ENCODE results near the gene PPP1R14C. TPM values are rescaled to one million over a fixed set of nuclear protein-coding genes. Genes with fewer than 3 reads are reported as not detected.

The PPP1R14C gene
- total and polyA plus RNA-seq, 10 of the 15 experiments (the other 5 are each of a cell fraction or from before 2014, with no cell fraction given), result 0.07 to 1.6 (median 0.13) TPM; not detected in 4

DNA sequence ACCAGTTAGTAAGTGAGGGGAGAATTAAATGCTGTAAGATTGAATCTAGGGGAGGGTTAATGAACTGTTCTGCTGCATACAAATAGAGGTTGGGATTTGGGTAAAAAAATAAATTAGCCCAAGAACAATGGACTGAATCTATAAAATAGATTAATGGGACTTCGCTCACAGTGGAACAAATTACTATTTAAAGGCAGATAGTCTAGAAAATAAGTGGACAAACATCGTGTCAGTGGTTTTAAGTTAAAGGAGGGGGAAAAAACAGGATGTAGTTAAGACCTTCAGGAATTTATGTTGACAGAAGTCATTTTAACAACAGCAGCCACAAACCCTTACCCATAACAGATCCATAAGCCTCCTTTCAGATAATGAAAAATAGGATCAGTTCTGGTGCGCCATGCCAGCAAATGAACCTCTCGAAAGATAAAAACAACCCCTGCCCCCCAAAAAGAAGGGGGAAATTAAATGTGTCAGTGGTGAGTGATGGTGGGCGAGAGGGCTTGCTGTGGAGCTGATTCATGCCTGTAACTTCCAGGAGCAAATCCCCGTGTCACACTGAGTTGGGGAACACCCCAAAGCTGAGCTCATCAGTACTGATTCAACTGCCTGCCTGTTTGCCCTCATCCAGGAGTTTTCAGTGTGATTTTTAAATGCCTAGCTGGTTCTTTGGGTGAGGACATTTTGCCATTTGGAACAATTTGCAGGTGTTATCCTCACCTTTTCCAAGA, 86.8 kb downstream of the PPP1R14C start:
- Histone ChIP-seq H3K36me3 (ENCODE audit: control insufficient read depth in 2 of 2, insufficient read depth in 2 of 2, low read length in 1 of 2) (no peaks in the 10 kb centered on the region), H4K20me1 (ENCODE audit: control insufficient read depth, insufficient read depth) (no peaks in the 10 kb centered on the region), H3K4me2 (ENCODE audit: control insufficient read depth, insufficient read depth) (no peak overlapping the region), H3K79me2 (ENCODE audit: control insufficient read depth, insufficient read depth, low read length) (no peaks in the 10 kb centered on the region), H3K4me3 (no peak overlapping the region), H2AFZ (ENCODE audit: control insufficient read depth, low read depth, low read length) (no peak overlapping the region), H3K9me3 (replicated peaks; ENCODE audit: control insufficient read depth, insufficient read depth, low read length) (no peaks in the 10 kb centered on the region), H3K27me3 (replicated peaks in 1 of 2; ENCODE audit: control insufficient read depth in 2 of 2, insufficient read depth in 2 of 2, low read length in 1 of 2) (peaks cover 1 to 3% of the 10 kb centered on the region in 2 experiments; a peak in 2 of 4 replicates), H3K27ac (ENCODE audit: control insufficient read depth, insufficient read depth) (no peak overlapping the region), H3K4me1 (ENCODE audit: control insufficient read depth, insufficient read depth, low read length) (no peaks in the 10 kb centered on the region), H3K9ac (ENCODE audit: control insufficient read depth, insufficient read depth, low read length) (no peak overlapping the region)
- 18% methylated on average over 6 of the region's 6 CpGs for WGBS (ENCODE audit: insufficient coverage, insufficient replicate concordance, low lambda C conversion rate, missing lambda C conversion rate)
- RAD21 ChIA-PET (ENCODE audit: unreplicated experiment), result interaction anchor here (0.5 kb wide), 1 partner anchor 149 kb away, joined by 3 read pairs; no protein-coding TSS in a partner anchor
- no TSS peak for BruUV-seq (replicated peaks)
- POLR2A ChIA-PET, result no interaction called here
- intact Hi-C loops (cut with micrococcal nuclease; ENCODE audit: unreplicated experiment), result no loop called here
- no peak for ATAC-seq
- CTCF ChIA-PET, result no interaction called here
- DNase-seq (ENCODE audit: low read depth, low spot score), result no peak
- TF ChIP-seq, protein P1, sequence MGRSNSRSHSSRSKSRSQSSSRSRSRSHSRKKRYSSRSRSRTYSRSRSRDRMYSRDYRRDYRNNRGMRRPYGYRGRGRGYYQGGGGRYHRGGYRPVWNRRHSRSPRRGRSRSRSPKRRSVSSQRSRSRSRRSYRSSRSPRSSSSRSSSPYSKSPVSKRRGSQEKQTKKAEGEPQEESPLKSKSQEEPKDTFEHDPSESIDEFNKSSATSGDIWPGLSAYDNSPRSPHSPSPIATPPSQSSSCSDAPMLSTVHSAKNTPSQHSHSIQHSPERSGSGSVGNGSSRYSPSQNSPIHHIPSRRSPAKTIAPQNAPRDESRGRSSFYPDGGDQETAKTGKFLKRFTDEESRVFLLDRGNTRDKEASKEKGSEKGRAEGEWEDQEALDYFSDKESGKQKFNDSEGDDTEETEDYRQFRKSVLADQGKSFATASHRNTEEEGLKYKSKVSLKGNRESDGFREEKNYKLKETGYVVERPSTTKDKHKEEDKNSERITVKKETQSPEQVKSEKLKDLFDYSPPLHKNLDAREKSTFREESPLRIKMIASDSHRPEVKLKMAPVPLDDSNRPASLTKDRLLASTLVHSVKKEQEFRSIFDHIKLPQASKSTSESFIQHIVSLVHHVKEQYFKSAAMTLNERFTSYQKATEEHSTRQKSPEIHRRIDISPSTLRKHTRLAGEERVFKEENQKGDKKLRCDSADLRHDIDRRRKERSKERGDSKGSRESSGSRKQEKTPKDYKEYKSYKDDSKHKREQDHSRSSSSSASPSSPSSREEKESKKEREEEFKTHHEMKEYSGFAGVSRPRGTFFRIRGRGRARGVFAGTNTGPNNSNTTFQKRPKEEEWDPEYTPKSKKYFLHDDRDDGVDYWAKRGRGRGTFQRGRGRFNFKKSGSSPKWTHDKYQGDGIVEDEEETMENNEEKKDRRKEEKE (IDR thresholded peaks at IDR 0.05), result no peak
- TF ChIP-seq SMAD1 (IDR thresholded peaks at IDR 0.05; ENCODE audit: low read depth, partially characterized antibody), result no peak
- no peak for TF ChIP-seq CEBPB (IDR thresholded peaks at IDR 0.05; ENCODE audit: borderline replicate concordance in 1 of 2, low read depth in 2 of 2, low read length in 2 of 2)
- no peak for TF ChIP-seq SPI1 (IDR thresholded peaks at IDR 0.05; ENCODE audit: borderline replicate concordance, insufficient read depth, low read depth, low read length)
- no peak for TF ChIP-seq LARP7 (IDR thresholded peaks at IDR 0.05)
- TF ChIP-seq ASH2L (IDR thresholded peaks at IDR 0.05; ENCODE audit: borderline replicate concordance, low read depth), result no peak
- no peak for TF ChIP-seq KLF5 (IDR thresholded peaks at IDR 0.05; ENCODE audit: partially characterized antibody)
- TF ChIP-seq MXI1 (IDR thresholded peaks at IDR 0.05; ENCODE audit: low read depth, low read length), result no peak
- TF ChIP-seq PML (IDR thresholded peaks at IDR 0.05; ENCODE audit: low read length), result no peak
- no peak for TF ChIP-seq IRF4 (IDR thresholded peaks at IDR 0.05; ENCODE audit: low read depth, low read length)
- TF ChIP-seq, protein P2, sequence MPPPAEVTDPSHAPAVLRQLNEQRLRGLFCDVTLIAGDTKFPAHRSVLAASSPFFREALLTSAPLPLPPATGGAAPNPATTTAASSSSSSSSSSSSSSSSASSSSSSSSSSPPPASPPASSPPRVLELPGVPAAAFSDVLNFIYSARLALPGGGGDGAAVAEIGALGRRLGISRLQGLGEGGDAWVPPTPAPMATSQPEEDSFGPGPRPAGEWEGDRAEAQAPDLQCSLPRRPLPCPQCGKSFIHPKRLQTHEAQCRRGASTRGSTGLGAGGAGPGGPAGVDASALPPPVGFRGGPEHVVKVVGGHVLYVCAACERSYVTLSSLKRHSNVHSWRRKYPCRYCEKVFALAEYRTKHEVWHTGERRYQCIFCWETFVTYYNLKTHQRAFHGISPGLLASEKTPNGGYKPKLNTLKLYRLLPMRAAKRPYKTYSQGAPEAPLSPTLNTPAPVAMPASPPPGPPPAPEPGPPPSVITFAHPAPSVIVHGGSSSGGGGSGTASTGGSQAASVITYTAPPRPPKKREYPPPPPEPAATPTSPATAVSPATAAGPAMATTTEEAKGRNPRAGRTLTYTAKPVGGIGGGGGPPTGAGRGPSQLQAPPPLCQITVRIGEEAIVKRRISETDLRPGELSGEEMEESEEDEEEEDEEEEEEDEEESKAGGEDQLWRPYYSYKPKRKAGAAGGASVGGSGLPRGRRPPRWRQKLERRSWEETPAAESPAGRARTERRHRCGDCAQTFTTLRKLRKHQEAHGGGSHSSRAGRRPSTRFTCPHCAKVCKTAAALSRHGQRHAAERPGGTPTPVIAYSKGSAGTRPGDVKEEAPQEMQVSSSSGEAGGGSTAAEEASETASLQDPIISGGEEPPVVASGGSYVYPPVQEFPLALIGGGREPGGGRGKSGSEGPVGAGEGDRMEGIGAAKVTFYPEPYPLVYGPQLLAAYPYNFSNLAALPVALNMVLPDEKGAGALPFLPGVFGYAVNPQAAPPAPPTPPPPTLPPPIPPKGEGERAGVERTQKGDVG (CRISPR knock-in tag; IDR thresholded peaks at IDR 0.05), result no peak
- no peak for TF ChIP-seq TARDBP (IDR thresholded peaks at IDR 0.05; ENCODE audit: borderline replicate concordance)
- no peak for TF ChIP-seq POU2F2 (IDR thresholded peaks at IDR 0.05; ENCODE audit: borderline replicate concordance, low read depth, low read length)
- no peak for FAIRE-seq
- in situ Hi-C loops (cut with MboI), result no loop called here
- SMC1A ChIA-PET (ENCODE audit: uncharacterized antibody, unreplicated experiment), result no interaction called here

Data from GM12878 (cell line).